RKO (cell line): Measurements from ENCODE around the gene HGF.

Source experiments
- DNase-seq: peaks from one replicate; pipeline ENCODE4 v3.0.0-alpha.2; 2016; ENCODE audit warnings: low spot score

The HGF gene

DNA sequence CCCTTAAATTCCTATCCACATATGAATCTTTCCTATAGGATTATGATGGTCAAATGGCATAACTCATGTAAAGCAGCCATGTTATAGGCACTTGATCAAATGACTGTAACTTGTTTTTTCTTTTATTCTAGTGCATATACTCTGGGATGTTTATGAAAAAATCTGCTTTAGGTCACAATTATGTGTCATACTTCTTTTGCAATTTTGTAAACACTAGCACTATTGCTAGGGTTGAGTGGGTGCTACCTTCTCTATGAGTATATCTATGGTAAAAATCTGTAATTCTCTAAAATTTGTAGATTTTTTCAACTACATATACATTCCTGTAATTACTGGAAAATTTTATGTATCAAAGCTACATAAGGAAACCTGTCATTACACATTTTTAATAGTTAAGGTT is 50.0 kb downstream of the HGF start:
- DNase-seq = no peak

DNA sequence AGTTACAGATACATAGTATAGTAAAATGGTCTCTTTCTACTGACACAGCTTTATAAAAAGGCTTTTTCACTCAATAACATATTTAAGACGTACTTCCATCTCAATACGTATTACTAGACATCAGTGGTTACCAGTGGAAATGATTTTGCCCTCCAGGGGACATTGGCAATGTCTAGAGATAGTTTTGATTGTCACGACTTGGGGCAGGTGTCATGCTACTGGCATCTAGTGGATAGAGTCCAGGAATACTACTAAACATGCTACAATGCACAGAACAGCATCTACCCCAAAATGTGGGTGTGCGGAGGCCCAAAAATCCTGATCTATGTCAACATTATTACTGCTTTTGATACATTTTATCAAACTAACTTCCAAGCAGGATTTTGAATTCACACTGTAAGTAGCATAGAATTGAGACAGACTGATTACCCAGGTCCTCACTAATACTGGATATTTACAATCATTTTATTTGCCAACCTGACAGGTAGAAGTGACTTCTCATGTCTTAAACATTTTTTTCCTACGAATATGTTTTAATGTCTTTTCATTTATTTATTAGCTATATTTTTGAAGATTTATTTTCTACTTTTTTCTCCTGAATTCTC is 53.8 kb downstream of the HGF start:
- peak; percentile 82 for DNase-seq

DNA sequence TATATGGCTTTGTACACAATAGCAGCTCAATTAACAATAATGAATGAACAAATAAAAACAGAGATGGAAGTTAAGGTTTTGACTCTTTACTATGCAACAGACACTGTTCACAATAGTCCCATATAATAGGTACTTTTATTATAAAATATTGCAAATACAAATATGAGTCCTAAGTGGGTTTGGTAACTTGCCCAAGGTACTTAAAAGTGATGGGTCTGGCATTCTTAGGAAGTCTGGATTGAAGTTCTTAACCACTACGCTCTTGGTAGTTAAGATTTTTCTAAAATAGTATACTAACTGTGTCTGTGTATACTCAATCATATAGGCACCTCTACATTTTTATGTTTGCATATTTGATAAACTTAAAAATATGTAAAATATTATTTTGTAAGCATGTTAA is 55.5 kb downstream of the HGF start:
- no peak for DNase-seq

DNA sequence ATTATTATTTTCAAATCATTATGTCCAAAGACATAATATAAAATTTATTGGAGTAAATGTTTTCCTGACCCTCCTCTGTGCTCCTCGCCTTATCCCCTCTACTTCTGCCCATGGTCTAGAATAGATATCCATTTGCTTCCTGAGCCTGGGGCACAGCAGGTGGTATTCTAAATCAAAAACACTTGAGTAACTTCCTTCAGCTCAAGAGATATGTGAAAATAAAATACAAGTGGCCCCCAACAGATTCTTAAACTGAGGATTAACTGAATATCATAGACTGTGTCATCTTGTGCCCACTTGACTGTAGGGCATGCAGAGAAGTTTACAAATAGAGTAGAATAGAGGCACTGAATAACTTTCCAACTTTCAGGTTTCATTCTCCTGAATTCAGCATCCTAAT is 59.1 kb downstream of the HGF start:
- no peak for DNase-seq

DNA sequence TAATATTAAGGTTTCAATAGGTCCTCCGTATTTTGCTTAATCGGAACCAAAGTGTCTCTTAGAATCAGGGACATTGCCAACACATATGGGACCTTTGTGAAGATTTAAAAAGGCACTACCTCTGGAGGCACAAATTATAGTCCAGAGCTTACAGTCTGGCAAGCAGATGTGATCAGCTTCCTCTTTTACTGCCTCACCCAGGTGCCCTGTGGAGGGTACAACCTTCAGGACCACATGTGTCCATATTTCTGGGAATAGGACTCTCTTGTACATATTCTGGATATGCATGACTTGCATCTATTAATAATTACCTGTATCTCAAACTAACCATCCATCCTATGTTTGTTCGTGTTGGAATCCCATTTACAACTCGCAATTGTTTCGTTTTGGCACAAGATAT is 60.0 kb downstream of the HGF start:
- no peak for DNase-seq

DNA sequence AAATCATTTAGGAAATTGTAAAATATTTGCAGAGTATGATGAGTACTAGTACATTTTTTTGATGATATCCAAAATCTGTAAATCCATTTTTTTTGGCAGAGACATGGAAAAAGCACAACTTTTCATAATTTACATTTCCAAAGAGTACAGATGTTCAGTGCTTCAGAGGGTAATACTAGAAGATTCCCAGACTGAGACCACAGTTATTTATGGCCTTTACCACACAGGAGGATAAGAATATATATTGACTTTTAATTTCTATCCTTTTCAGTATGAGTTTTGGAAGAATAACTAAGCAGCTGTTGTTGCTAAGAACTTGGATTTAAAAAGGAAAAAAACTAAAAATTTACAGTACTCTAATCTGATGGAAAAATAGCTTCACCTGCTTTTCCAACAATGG is 61.9 kb downstream of the HGF start:
- no peak for DNase-seq

DNA sequence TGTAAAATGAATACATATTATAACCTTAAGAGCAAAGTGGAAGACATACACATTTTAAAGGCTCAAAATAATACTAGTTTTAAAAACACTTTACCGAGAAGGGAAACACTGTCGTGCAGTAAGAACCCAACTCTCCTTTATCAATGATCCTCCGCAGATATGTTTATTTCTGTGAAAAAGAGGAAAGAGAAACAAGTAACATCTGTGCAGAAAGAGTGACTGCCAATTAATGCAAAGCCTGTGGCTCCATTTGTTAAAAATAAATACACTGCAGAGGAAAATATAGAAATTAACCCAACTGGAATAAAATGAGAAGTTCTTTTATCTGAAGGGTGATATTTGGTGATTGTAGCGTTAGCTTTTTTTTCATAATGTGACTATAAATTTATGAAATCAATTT is 62.7 kb downstream of the HGF start:
- DNase-seq = no peak

DNA sequence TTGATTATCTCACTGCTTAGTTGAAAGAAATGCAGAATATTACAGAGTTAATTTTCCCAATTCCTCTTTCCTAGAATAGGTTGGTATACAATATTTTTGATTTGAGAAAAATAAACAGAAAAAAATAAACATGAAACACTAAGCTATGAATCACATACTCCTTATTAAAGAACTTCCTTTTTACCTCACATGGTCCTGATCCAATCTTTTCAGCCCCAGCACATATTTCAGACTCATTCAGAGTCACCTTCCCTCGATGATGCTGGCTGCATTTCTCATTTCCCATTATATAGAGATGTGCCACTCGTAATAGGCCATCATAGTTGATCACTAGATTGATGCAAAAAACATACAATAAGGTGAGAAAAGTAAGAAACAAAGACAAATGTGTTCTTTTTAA is 64.6 kb downstream of the HGF start:
- peak; percentile 94 for DNase-seq

DNA sequence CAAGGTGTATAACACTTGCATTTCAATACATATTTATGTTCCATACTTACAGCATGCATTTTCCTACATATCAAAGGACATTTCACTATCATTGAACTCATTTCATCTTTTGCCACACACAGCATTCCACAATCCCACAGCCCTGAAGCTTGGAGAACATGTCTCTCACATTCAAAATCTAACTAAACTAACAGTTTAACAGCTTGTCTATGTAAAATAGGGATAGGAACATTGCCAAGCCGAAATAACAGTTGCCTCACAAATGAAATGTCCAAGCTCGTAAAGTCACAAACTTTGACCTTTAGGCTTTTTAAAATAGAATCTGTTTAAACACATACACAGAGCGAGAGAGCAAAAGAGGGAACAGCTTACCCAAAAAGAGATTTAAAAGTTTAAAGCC is 65.3 kb downstream of the HGF start:
- peak; percentile 71 for DNase-seq

DNA sequence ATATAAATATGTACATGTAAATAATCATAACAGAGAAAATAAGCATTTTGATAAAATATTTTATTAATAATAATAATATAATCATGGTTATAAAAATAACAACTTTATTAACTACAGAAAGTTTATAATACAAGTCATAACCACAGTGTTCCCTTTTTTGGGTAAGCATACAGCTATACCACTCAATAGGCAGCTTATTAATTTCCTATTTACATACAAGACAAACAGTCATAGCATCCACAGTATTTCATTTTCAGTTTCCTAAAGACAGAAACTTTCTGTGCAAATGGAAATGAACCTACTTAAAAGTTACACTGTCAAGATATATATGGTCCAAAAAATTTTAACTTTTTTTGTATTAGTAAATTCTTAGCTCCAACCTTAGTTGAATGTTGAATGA is 70.9 kb downstream of the HGF start:
- no peak for DNase-seq

DNA sequence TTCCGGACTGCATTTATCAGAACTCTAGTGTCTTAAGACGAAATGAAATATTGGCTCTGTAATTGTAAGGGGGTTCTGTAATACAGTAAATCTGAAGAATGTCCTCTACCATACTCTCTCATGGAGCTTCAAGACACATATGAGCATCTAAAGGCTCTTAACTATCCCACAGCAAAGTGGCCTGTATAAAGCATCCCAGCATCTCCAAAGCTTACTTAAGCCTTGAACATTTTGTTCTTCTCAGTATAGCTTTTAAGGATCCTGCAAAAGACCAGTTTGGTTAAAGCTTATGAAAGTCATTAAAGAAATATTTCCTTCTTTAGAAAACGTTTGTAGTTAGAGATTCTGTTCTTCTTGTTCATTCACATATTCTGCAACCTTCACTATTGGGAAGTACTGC is 75.1 kb downstream of the HGF start:
- peak; percentile 78 for DNase-seq

DNA sequence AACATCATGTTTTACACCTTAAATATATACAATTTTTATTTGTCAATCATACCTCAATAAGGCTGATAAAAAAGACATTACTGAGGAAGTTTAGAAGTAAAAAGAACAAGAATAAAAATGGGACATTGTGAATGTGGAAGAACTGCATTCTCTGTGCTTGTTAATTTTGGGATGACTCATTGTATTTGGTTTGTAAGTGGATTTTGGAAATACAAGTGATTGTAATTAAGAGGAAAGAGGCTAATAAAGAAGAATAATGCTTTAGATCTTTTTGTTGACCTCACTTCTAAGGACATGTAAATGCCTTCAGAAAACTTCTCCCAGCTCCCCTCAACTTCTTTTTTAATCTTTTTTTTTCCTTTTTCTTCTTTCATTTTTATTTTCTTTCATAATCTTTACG is 76.0 kb downstream of the HGF start:
- DNase-seq = peak; percentile 80

DNA sequence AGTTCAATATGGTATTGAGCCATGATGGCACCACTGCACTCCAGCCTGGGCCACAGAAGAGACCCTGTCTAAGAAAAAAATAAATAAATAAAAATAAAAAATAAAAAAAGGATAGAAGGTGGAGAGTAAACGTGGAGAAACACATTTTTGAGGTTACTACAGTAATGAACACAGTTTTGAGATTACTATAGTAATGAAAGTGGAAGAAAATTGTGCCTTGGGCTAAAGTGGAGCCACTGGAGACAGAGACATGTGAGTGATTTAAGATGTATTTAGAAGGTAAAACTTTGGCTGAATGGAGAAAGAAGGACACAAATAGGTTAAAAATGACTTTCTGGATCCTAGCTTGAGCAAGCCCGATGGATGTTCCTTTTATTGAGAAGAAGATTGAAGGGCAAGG is 76.8 kb downstream of the HGF start:
- DNase-seq = no peak

DNA sequence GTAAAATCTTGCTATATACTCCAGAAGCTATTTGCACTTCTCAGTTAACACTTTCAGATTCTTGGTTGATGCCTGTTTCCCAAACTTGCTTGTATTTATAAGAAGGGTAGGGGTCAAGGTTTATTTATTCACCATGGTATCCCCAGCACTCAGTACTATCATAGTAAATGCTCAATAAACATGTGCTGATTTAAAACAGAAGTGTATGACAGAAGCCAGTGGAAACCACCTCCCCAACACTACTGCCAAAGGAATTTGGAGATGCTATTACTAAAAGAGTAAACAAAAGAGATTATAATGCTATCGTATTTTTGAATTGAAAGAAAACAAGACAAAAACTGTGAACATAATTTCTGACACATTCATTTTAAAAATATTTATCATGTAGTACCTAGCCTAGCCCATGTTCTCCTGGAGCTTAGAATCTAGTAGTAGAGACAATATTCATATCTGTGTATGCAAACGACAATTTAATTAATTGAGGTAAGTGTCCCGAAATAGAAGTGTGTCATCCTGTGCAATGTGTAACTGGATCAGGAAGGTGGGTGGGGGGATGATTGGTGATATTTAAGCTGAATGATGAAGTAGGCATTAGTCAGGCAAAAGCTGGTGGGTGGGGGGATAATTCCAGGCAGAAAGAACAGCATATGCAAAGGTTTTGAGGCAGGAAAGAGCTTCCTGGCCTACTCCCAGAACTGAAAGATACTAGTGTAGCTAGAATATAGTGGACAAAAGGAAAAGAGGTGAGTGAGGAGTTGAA is 77.5 kb downstream of the HGF start:
- DNase-seq = peak; percentile 99

DNA sequence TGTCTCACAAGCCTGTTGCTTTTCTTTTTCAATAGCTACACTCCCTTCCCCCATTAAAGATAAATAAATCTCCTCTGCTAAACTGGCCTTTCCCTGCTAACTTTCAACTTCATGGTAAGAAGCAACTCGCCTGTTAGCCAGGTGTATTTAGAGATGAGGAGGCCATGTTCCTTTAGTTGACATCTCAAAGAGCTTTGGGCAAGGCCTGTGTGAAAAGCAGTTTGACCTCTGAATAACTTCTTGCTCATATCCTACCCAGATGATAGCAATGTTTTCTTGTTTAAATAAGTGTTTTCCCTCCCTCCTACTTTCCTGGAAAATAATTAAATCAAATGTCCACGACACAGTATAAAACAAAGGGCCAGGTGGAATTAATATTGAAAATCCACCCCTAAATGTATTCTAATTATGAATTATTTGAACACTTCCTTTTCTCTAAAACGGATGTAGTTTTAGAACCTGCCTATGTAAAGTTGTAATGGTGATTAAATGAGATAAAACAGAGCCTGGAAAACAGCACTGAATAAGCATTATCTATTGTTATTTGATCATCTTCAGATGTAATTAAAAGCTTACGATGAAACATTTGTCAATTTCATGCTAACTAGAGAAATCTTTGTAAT is 78.5 kb downstream of the HGF start:
- peak; percentile 93 for DNase-seq

DNA sequence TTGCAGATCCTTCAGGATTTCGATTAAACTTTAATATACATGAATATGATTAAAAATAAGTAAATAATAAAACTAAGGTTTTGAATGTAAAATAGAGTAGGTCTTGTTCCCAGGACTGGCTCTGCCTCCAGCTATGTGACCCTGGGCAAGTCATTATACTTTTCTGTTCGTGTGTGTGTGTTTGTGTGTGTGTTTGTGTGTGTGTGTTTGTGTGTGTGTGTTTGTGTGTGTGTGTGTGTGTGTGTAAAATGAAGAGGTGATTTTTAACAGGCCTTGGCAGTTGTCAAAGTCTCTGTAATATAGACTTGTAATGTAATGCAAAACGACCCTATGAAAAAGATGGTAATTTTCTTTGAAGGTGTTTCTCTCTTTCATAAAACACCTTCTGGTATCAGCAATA is 79.2 kb downstream of the HGF start:
- DNase-seq = peak; percentile 83

DNA sequence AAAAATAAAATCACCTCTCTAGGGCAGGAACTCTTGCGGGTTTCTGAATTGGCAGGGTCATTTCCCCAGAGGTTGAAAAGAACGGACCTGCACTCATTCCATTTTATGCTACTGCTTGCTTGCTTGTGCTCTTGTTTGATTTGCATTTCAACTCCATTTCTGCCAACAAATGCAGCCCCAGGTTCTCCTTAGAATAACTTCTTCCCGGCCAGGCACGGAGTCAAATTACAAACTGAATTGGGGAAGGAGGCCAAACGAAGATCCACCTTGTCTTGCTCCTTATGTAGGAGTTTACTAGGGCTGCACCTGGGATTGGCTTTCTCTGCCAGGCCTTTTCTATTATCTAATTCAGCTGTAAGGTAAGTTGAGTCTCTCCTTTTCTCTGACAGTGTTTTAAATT is 79.6 kb downstream of the HGF start:
- DNase-seq = peak; percentile 79

DNA sequence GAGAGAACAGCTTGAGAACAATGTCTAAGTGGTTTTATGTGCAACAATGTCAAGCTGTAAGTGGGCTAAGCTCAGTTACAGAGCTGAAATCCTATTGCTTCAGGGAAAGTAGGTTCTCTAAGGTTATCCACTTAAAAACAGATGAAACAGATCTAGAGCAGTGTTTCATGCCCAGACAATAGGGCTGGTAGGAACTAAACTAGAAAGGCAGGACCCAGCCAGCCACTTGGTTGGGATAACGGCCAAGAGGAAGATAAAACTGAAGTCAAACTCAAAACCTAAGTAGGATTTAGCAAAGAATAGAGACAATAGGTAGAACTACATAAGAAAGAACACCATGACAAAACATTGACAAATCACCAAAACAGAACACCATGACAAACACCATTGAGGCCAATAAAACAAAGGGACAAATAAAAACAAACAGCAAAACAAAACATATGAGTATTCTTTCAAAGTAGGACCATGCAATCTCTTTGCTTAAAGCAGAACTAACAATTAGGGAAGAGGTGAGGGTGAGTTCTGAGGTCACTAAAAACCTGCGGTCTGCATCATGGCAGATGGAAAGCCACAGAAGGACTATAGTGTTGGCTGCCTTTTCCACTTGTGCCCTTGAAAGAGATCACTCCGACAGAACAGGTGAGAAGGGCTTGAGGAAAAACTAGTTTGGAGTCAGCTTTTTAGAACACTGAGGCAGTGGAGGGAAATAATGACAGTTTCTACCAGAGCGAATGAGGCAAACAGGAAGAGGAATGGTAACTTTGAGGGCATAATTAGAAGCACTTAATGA is 81.0 kb downstream of the HGF start:
- peak; percentile 88 for DNase-seq

DNA sequence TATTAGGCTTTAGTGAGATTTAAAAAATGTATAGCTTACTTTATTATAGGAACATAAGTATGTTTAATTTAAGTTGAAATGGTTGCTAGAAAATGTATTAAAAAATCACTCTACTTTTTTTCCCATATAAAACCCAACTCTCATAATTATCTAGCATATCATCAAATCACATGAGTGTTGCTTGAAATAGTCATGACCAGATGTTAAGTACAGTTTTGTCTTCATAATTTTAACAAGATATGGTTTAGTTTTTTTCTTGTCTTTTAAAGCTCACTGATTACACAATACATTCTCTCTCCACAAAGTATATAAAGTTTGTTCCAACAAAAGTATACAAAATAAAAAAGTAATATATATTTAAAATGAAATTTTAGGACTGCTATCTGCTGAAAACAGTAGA is 82.8 kb downstream of the HGF start:
- DNase-seq = peak; percentile 75

DNA sequence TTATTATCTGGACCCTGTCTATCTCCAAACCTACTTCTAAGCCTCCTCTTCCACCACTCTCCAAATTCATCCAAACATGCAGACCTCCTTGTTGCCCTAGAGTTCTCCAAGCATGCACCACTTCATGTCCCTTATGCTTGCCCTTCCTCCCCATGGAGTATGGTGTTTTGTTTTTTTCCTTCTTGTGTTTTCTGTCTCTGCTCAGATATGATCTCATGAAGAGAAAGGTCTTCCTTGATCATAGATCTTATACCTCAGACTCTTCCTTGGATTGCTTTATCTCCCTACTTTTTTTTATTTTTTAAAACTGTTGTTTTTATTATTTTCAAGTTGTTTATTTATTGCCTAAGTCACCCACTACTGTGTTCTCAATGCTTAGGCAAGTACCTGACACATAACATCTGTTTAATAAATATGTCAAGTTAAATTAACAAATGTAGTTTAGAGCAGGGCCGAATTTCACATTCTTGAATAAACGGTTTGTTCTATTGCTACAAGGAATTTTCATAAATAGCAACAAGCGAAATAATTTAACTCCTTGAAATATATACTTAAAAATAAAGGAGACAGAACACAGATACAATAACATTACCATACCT is 84.5 kb downstream of the HGF start:
- DNase-seq = no peak

DNA sequence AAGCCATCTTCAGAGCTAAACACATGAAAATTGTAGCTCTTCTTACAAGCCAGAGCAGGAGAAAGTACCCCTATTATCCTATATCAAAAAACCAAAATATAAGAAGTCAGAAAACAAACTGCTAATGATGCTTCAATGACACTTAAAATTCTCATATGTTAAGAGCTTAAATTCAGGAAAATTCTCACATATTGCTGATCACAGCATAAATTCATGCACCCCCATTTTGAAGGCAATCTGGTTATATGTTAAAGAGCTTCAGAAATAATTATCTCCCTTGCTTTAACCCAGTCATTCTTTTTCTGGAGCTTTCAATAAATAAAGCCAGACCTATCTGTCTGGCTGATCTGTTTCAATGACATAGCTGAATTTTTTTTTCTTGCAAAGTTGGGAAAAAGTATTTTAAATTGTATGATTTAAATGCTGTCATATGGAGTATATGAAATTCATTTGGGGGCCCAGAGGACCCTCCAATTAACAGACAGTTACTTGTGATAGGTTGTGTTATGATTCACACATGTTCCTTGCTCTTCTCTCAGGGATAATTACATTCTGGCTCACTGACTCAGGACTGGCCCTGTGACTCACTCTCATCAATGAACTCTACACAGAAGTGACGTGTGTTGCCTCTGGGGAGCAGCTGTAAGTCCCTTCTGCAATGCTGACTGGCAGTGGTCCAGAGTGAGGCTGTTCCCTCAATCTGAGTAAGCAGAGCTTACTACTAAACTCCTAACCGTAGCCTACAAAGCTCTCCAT is 85.2 kb downstream of the HGF start:
- peak; percentile 100 for DNase-seq

DNA sequence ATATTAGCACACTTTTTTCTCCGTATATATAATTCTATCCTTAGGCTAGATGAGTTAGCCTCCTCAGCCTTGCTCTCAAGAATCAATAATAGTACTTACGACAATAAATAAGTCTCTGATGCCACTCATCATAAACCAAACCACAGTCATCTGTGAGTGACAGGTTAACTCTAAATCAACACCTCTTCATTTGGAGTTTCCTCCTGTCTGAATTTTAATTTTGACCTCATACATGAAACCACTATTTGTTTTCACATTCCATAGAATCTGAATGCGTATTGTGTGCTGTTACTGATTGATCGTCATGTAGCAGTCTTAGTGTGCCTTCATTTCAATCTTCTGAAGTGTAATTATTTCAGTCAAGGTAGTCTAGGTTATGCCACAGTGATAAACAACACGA is 85.8 kb downstream of the HGF start:
- no peak for DNase-seq
